GF-D8 (cell line): ENCODE data around the gene PRDM16.

ENCODE experiments used
- DNase-seq: peaks from one replicate; lab custom pipeline; 2025; lab: John Stamatoyannopoulos, UW

The PRDM16 gene

GRCh38 chr1:3430820-3431219 is 361.8 kb downstream of the PRDM16 start:
- no peak for DNase-seq

- DNase-seq: no peak
Observed at GRCh38 chr1:3431266-3431665, 362.3 kb downstream of the PRDM16 start.

- DNase-seq: no peak
Observed at GRCh38 chr1:3431686-3432085, 362.7 kb downstream of the PRDM16 start.

GRCh38 chr1:3432306-3432705 is 363.3 kb downstream of the PRDM16 start:
- no peak for DNase-seq

GRCh38 chr1:3433076-3433475 is 364.1 kb downstream of the PRDM16 start:
- DNase-seq: no peak

- DNase-seq: no peak
Observed at GRCh38 chr1:3433596-3434320, 364.8 kb downstream of the PRDM16 start.

GRCh38 chr1:3434406-3435110 is 365.6 kb downstream of the PRDM16 start:
- DNase-seq: no peak

GRCh38 chr1:3435666-3436065 is 366.7 kb downstream of the PRDM16 start:
- no peak for DNase-seq

- DNase-seq: no peak
Observed at GRCh38 chr1:3436451-3436850, 367.4 kb downstream of the PRDM16 start.

GRCh38 chr1:3436901-3437300 is 367.9 kb downstream of the PRDM16 start:
- no peak for DNase-seq

- no peak for DNase-seq
Observed at GRCh38 chr1:3438661-3439180, 369.7 kb downstream of the PRDM16 start.

GRCh38 chr1:3439346-3440299 is 370.6 kb downstream of the PRDM16 start:
- DNase-seq: no peak

- DNase-seq: no peak
Observed at GRCh38 chr1:3440300-3440681, 371.3 kb downstream of the PRDM16 start.

- no peak for DNase-seq
Observed at GRCh38 chr1:3440711-3441409, 371.9 kb downstream of the PRDM16 start.

GRCh38 chr1:3441410-3441847 is 372.4 kb downstream of the PRDM16 start:
- no peak for DNase-seq

- DNase-seq: no peak
Observed at GRCh38 chr1:3441880-3442279, 372.9 kb downstream of the PRDM16 start.

- DNase-seq: no peak
Observed at GRCh38 chr1:3442331-3442730, 373.3 kb downstream of the PRDM16 start.

GRCh38 chr1:3442901-3443300 is 373.9 kb downstream of the PRDM16 start:
- no peak for DNase-seq

GRCh38 chr1:3443807-3444206 is 374.8 kb downstream of the PRDM16 start:
- no peak for DNase-seq

- DNase-seq: no peak
Observed at GRCh38 chr1:3444298-3444697, 375.3 kb downstream of the PRDM16 start.

- DNase-seq: no peak
Observed at GRCh38 chr1:3444736-3445135, 375.7 kb downstream of the PRDM16 start.
